GM12892 (cell line): ENCODE measurements around the gene ABCA8.

ENCODE experiments used
- POLR2A ChIP-seq: IDR thresholded peaks from 2 replicates; pipeline ENCODE4 v1.6.1; 2011; ENCODE audit warnings: low read depth, low read length, control low read depth
- POLR2AphosphoS5 ChIP-seq: IDR thresholded peaks from 2 replicates; pipeline ENCODE4 v1.6.1; 2011; ENCODE audit warnings: low read depth, low read length, control low read depth

GRCh38 chr17:68957944-68958343 is 2.8 kb upstream of the ABCA8 start:
- TF ChIP-seq POLR2AphosphoS5 (no peak), POLR2A (no peak)
